GDM1 (cell line): ENCODE measurements around the gene MFSD2B.
A peak's percentile ranks its signal among the peaks of the same experiment; 100 is the strongest.
"Not testable (repeated sequence)": the region's sequence is repeated elsewhere in the genome, so short reads cannot be mapped to it uniquely, and the experiment has no call there.

ENCODE experiments used
- DNase-seq: peaks from one replicate; lab custom pipeline; 2025; lab: John Stamatoyannopoulos, UW

MFSD2B gene, protein sequence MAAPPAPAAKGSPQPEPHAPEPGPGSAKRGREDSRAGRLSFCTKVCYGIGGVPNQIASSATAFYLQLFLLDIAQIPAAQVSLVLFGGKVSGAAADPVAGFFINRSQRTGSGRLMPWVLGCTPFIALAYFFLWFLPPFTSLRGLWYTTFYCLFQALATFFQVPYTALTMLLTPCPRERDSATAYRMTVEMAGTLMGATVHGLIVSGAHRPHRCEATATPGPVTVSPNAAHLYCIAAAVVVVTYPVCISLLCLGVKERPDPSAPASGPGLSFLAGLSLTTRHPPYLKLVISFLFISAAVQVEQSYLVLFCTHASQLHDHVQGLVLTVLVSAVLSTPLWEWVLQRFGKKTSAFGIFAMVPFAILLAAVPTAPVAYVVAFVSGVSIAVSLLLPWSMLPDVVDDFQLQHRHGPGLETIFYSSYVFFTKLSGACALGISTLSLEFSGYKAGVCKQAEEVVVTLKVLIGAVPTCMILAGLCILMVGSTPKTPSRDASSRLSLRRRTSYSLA

DNA sequence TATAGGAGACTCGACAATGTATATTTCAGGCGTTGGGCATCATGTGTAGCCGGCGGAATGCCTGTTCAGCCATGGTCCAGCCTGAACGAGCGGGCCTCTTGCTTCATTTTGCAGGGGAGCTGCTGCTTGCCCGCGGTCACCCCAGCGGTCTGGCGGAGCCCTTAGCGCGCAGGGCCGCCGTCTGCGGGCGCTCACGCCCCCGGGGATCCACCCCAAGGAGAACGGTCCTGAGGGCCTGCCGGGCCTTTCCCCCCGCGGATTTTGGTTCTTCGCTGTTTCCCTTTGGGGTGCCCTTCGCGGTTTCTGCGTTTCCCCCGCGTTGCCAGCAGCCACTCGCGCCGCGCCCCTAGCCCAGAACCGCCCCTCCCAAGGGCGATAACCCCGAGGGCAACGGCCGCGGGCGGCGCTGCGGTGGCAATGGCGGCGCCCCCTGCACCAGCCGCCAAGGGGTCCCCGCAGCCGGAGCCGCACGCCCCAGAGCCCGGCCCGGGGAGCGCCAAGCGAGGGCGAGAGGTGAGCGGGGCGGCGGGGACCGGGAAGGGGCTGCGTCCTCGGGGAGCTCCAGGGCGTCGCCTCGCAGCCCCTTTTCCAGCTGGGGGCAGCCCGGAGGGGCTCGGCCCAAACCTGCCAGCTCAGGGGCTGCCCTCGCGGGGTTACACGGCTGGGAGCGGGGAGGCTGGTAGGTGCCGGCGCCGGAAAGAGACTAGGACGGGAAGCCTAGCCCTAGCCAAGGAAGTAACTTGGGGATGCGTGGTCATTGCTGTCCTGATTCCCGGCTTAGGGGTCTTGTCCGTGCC is at the start of gene MFSD2B:
Gene MFSD2B, plus strand, starts transcription at position 406 of the 797 bp plus-strand sequence. Its CDS starts 12 bp downstream, at position 418.
- no peak for DNase-seq

GRCh38 chr2:23967846-23968245 is 42.0 kb upstream of the MFSD2B start:
- no peak for DNase-seq

DNA sequence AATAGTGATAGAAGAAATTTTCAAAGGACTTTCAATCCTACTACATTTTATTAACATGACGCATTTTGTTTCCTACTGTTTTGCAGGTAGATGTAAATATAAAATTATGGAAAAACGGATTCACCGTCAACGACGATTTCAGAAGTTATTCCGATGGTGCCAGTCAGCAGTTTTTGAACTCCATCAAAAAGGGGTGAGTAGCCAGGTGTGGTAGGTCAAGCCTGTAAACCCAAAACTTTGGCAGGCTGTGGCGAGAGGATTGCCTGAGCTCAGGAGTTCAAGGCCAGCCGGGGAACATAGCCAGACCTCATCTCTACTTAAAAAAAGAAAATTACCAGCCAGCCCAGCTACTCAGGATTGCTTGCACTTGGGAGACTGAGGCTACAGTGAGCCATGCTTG is 33.0 kb upstream of the MFSD2B start:
- DNase-seq: no peak

DNA sequence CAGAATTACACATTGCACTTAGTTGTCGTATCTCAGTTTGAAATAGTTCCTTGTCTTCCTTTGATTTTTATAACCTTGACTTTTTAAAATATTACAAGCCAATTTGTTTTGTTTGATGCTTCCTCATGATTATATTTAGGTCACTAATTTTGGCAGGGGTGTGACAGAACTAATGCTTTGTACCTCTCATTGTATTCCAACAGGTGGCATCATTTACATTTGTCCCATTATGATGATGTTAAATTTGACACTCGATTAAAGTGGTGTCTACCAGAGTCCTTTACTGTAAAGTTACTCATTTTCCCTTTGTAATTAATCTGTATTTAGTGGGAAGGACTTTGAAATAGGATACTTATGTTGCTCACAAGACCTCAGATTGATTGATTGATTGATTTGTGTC is 21.5 kb upstream of the MFSD2B start:
- DNase-seq: no peak

DNA sequence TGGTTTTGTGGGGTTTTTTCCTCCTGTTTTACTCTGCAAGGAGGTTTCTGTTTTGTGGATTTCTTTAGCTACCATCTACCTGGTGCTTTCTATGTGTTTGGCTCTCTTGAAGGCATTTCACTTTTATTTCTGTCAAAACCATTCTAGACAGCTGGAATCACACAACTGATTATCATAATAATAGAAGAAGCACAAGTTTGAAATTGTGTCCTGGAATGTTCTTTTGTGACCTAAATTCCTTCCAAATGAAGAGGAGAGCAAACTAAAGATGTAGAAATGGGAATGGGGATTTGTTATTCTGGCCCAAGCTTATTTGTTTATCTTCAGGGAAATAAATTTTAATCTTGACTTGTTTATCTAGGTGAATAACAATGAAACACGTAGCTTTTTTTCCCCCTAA is 17.0 kb upstream of the MFSD2B start:
- no peak for DNase-seq

DNA sequence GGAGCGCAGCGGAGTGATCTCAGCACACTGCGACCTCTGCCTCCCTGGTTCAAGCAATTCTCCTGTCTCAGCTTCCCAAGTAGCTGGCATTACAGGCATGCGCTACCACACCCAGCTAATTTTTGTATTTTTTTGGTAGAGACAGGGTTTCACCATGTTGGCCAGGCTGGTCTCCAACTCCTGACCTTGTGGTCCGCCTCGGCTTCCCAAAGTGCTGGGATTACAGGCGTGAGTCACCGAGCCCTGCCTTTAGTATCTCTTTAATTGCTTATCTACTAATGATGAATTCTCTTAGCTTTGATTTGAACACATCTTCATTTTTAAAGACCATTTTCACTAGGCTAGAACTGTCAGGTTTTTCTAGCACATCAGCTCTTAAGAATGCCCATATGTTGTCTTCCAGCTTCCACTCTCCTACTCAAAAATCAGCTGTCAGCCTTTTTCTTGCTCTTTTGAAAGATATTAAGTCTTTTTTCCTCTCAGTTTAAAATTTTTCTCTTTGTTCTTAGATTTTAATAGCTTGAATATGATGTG is 16.1 kb upstream of the MFSD2B start:
- DNase-seq: no peak

DNA sequence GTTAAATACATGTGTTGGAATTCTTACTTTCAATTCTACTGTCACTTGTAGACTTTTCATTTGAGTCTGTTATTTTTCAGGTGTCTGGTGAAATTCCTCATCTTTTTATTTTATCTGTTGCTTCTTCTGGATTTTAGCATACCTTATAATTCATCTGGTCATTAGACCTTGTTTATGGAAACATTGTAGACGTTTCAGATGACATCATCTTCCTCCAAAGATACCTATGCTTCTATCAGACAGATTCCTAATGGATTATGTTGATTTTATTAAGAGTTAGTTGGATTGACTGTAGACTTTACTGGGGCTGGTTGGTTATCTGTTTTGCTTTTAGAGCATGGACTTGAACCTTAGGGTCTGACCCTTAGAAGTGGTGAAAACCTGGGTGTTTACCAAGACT is 15.3 kb upstream of the MFSD2B start:
- DNase-seq: no peak

- DNase-seq: no peak
These were observed 2.2 kb upstream of the MFSD2B start for GRCh38 chr2:24007693-24008092.

DNA sequence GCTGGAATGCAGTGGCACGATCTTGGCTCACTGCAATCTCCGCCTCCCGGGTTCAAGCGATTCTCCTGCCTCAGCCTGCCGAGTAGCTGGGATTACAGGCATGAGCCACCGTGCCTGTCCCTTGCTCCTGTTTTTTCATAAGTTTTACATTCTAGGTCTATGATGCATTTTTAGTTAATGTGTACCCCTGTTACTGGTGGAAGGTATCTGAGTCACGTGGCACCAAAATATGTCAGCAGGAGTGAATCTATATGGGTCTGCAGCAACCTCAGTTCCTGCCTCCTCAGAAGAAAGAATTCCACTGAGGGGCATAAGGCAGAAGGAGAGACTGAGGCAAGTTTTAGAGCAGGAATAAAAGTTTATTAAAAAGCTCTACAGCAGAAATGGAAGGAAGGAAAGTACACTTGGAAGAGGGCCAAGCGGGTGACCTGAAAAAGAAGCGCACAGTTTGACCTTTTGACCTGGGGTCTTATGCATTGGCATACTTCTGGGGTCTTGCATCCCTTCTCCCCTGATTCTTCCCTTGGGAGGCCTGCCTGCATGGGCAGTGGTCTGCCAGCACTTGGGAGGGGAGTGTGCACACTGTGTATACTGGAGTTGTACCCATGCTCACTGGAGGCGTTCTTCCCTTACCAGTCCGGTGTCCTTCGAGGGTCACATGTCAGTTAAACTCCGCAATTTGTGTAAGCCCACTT is 1.1 kb upstream of the MFSD2B start:
- DNase-seq: no peak

DNA sequence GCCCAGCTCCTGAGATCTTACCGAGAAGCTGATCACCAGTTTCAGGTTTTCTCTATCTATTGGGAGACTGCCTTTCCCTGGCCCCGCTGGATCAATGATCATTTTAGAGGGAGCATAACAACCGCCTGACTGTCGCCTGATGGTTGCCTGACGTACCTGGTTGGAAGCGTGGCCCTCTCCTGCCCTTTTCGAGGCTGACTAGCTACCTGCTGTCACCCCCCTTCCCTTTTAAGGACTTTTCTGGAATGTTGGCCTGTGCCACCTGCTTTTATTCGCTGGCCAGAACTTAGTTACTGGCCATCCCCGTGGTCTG is 562 bp upstream of the MFSD2B start:
- no peak for DNase-seq

DNA sequence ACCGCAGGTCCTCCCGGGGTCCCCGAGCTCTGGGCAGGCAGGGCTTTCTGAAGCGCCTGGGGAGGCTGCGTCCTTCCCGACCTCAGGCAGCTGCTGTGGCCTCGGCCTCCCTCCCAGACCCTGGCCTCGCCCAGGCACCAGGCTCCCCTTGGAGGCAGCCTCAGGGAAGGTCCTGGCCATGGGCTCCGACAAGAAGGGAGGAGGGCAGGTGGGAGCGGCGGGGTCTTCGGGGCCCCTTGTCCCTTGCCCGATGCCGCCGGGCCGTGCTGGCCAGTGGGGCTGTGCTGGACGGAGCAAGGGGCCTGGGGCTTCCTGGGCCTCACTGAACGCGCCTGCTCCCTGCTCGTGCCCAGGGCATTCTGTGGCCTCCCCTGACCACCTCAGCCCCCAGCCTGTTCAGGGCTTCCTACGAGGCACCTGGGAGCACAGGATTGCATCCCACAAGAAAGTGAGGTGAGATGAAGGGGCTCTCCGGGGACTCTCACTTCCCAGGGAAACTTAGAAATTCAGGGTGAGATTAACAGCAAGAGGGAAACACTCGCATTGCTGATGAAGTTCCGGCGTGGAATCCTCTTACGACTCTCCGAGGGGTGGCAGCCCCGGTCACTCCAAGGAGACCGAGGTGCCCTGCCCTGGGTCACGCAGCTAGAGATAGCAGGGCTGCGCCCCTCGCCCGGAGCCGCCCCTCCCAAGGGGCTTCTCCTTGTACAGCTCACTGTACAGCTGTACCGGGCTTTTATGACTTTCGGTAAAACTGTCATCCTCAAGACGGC is 778 bp downstream of the MFSD2B start:
- no peak for DNase-seq

GRCh38 chr2:24011250-24012104 is 1.6 kb downstream of the MFSD2B start:
- peak; percentile 67 for DNase-seq

DNA sequence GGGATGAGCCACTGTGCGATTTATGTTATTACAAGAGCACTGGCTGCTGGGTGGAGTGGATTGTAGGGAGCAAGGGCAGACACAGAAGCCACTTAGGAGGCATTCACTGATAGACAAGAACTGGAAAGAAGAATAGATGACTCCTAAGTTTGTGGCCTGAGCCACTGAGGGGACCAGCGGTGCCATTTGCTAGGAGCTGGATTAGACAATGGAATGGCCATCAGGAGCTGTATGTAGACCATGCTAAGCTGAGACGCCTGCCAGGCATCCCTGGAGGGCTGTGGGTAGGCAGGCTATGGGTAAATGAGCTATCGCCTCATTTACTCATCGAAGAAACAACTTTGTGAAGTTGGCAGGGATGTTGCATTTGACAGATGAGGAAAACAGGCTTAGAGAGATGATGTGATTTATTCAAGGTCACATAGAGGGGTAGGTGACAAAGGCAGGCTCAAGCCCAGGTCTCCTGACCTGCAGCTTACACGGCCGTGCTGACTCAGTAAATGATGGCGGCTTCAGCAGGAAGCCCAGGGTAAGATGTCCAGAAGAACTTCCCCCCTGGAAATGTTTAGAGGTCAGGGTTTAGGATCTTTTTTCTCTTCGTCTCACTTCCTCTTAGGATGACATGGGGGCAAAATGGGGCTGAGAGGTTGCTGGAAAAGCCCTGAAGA is 2.8 kb downstream of the MFSD2B start:
- no peak for DNase-seq

GRCh38 chr2:24014902-24015301 is 5.0 kb downstream of the MFSD2B start:
- DNase-seq: not testable (repeated sequence)

- DNase-seq: no peak
These were observed 5.9 kb downstream of the MFSD2B start for GRCh38 chr2:24015562-24016375.

GRCh38 chr2:24016376-24016761 is 6.5 kb downstream of the MFSD2B start:
- DNase-seq: no peak

DNA sequence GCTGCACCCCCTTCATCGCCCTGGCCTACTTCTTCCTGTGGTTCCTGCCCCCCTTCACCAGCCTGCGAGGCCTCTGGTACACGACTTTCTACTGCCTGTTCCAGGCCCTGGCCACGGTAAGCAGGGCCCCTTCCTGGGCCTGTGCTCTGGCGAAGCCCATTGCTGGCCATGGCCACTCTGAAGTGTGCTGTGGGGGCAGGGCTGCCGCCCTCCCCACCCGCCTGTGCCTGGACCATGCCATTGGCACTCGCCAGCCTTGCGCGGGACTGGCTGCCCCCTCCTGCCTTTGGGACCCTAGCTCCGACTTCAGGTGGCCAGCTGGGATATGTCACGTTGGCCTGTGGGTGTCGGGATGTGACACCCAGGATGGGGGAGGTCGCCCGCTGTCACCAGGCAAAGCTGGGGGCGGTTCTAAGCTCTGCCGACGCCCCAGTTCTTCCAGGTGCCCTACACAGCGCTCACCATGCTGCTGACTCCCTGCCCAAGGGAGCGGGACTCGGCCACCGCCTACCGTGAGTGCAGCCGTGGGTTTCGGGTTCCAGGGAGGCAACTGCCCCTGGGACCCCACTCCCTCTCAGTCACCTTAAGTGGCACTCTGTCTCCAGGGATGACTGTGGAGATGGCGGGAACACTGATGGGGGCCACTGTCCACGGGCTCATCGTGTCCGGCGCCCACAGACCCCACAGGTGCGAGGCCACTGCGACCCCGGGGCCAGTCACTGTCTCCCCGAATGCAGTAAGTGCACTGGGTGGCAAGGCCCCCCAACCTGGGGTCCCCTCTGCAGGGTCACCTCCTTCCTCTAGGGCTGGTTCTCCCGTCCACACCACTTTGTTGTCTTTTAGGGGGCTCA is 7.2 kb downstream of the MFSD2B start:
- DNase-seq: no peak

DNA sequence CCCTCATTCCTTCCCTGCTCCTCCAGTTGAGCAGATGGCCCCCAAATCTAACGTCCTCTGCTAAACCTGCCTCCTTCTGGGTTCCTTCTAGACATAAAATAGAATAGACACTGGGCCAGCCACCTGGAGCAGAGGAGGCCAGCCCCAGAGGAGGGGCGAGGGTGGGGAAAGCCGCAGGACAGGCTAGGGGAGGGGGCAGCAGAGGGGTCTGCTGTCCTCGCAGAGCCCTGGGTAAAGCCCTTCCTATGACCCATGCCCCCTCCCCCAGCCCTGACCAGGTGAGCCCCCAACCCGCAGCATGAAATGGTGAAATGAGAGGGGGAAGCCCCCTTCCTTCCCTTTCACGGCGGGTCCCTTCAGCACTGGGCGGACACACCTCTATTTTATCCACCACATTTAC is 7.8 kb downstream of the MFSD2B start:
- DNase-seq: no peak
